ENCODE results near the gene TERT.

- TF ChIP-seq, protein P1, sequence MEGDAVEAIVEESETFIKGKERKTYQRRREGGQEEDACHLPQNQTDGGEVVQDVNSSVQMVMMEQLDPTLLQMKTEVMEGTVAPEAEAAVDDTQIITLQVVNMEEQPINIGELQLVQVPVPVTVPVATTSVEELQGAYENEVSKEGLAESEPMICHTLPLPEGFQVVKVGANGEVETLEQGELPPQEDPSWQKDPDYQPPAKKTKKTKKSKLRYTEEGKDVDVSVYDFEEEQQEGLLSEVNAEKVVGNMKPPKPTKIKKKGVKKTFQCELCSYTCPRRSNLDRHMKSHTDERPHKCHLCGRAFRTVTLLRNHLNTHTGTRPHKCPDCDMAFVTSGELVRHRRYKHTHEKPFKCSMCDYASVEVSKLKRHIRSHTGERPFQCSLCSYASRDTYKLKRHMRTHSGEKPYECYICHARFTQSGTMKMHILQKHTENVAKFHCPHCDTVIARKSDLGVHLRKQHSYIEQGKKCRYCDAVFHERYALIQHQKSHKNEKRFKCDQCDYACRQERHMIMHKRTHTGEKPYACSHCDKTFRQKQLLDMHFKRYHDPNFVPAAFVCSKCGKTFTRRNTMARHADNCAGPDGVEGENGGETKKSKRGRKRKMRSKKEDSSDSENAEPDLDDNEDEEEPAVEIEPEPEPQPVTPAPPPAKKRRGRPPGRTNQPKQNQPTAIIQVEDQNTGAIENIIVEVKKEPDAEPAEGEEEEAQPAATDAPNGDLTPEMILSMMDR (conservative IDR thresholded peaks at IDR 0.05; ENCODE audit: low read depth, low read length) = no peak
- no peak for TF ChIP-seq EZH2 (IDR thresholded peaks at IDR 0.05; ENCODE audit: low read length, unreplicated experiment)
These were observed 29.4 kb upstream of the TERT start for GRCh38 chr5:1324301-1324700.

Data from PC-3 (cell line).